GM21515 (cell line): ENCODE measurements around the gene CIB4.

Experiments used
- ATAC-seq: cut with Tn5 transposase; IDR thresholded peaks from one replicate; pipeline ENCODE4 v1.9.1; 2021; ENCODE audit not compliant: unreplicated experiment

CIB4 gene

GRCh38 chr2:26623541-26624495 lies 17.3 kb downstream of the CIB4 start:
- ATAC-seq, result no peak

DNA sequence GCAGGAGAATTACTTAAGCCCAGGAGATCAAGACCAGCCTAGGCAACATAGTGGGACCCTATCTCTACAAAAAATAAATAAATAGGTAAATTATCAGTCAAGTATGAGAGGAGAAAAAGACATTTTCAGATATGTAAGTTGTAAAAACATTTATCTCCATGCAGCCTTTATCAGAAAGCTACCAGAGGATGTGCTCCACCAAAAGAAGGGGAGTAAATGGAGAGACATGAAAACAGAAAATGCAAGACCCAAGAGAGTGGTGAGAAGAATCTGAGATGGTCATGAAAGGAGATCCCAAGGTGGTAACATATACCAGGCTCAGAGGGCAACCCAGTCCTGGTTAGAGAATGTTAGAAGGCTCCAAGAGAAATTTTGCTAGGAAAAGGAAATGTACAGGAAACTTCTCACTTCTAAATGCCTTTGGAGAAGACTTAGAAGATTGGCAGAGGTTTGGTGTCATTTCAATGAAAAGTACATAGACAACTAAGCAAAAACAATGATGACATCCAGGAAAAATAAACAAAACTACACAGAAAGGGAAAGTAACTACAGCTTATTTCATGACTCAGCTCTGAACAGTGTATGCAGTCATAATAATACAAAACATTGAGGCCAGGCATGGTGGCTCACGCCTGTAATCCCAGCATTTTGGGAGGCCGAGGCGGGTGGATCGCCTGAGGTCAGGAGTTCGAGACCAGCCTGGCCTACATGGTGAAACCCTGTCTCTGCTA lies 19.5 kb downstream of the CIB4 start:
- no peak for ATAC-seq

- no peak for ATAC-seq
These were observed 21.0 kb downstream of the CIB4 start for GRCh38 chr2:26620031-26620605.

- no peak for ATAC-seq
These were observed 21.6 kb downstream of the CIB4 start for GRCh38 chr2:26619521-26619951.

DNA sequence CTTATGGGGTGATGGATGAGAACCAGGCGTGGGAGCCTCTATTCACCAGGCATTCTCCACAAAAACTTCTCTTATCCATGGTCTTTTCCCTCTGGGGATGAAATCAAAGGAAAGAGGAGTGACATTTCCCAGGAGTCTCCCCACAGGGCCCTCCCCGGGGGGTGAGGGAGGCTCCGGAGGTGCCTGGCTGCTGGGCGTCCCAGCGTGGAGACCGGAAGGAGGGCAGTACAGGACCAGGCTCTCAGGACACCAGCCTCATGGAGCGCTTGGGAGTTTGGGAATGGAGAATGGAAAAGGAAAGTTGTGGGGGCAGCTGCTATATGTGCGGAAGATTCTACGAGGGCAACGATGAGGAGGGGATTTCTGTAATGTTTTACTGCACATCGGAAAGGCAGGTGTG lies 22.1 kb downstream of the CIB4 start:
- ATAC-seq, result no peak

GRCh38 chr2:26618611-26619010 lies 22.6 kb downstream of the CIB4 start:
- ATAC-seq, result no peak

DNA sequence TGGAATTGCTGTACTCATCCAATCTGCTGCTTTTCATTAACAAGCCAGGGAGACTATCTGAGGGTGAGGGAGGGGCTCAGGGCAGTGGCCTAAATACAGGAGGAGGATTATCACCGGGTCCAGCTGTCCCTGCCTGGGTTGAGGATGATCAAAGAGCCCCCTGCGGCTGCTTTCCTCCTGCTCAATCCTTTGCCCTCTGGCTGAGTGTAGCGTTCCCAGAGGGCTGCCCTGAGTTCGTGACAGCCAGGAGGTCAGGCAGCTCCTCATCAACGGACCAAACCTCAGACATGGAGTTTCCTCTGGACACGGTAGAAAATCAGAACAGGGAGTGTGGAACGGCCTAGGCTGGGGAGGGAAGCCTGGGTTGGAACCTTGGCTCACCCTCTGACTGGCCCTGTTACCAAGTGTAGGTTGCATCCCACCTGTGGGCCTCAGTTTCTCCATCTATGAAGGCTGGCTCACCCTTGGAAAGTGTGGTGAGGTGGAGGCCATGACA lies 23.5 kb downstream of the CIB4 start:
- no peak for ATAC-seq

- no peak for ATAC-seq
These were observed 24.2 kb downstream of the CIB4 start for GRCh38 chr2:26616706-26617587.

DNA sequence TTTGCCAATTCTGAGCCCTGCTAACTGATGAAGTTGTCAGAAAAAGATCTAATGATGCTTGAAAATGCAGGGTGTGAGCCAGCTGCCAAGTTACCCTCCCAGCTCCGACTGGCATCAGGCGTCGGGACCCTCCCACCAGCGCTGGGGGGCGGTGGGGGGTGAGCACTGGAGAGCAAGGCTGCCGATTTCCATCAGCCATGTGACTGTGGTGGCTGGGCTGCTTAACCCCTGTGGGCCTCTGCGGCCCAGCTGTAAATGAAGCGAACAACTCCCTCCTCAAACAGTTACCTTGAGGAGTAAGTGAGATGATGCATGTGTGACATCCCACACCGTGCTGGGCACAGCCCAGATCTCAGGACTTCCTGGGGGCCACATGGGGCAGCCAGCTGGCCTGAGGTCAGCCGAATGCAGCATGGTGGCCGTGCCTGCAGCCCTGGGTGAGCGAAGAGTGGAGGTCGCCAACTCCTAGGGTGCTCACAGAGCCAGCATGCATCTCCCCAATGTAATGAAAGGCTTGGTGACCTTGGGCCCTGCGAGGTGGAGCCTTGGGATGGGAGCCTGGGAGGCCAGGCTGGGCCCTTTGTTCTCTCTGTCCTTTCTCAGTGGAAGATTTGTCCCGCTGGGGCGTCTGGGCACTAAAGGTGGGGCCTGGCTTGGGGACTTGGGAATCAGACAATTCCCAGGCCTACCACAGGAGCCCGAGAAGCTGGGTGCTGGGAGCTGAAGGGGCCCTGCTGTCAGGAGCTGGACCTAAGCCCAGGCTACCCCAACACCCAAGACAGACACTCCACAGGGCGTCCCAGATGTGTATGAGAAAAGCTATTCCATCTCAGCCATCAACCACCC lies 25.1 kb downstream of the CIB4 start:
- ATAC-seq, result no peak

- ATAC-seq, result no peak
These were observed 25.8 kb downstream of the CIB4 start for GRCh38 chr2:26615336-26615859.

- no peak for ATAC-seq
These were observed 26.7 kb downstream of the CIB4 start for GRCh38 chr2:26614216-26615138.

DNA sequence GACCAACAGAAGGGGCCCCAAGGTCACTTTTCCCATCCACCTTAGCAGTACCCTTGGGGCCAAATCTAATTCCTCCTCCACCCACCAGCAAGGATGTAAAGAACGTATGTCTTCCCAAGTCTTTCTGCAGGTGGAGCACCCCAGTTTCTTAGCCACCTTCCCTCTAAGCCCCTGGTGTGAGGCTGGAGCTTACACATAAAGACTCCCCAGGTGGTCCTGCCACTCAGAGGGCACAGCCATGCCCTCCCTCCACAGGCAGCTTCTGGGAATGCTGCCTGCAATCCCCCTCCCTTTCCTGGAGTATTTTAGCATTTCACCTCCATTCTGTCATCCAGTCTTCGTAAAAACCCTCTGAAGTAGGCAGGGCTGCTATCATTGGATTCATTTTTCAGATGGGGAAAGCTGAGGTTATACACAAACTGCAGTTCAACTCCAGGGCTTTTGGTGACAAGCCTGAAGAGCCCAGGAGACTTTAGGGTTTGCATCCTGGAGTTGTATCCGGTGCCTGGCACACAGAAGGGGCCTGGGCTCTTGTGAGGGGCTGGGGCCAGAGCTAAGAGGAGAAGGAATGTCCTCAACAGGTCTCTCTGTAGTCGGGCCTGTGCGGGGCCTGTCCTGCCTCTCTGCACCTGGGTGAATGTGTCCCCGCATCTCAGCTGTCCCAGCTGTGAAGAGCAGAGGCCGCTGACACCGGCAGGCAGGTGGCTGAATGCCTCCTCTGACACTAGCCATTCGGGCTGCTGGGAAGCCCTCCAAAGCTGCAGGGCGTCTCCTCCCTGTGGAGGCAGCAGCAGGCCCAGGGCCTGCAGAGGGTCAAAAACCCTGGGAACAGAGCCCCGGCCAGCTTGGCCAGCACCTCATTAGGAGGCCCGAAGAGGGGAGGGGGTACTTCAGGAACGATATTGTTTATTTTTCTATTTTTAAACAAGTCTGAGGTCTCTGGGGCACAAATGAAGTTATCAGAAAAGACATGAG lies 27.6 kb downstream of the CIB4 start:
- no peak for ATAC-seq

DNA sequence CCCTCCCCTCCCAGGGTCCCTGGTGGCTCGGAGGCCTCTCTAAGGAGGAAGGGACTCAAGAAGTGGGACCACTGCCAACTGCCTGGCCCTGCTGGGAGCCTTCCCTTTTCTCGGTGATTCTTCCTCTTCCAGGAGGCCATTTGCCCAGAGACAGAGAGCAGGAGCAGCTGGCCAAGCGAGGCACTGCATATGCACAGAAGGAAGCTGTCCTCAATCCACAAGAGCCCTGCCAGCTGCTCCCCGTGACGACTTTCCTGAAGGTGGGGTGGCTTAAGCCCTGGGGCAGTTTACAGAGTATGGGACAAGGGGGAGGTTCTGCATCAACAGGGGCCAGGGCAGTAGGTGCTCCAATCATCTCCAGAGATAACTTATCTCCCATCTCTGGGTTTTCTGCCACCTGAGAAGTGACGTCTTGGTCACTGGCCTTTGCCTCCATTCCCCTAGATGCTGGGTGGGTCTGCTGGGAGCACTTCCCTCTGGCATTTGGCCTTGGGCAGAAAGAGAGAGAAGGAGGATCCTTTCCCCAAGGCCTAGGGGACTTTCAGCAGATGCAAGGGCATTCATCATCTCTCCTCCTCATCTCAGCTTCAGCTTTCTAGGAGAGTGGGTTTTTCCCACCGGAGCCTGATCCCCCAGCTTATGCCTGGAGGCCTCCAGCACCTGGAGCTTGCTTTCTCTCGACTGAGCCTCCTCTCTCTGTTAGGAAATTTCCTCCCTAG lies 28.5 kb downstream of the CIB4 start:
- ATAC-seq, result no peak

DNA sequence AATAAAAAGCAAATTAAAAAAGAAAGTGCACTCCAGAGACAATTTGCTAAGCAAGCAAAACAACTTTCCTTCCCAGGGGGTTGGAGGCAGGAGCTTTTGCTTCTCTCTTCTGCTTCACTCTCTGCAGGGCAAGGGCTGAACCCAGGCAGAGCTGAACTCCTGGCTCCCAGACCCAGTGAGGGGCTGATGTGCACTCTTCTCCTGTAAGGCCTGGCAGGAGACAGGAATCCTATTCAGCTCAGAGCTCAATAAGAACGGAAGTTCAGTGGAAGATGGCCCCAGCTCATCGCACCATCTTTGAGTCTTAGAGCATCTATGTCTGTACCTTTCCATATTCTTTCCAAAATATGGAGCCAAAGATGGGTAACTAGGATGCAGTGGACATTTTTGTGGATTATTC lies 29.1 kb downstream of the CIB4 start:
- no peak for ATAC-seq

DNA sequence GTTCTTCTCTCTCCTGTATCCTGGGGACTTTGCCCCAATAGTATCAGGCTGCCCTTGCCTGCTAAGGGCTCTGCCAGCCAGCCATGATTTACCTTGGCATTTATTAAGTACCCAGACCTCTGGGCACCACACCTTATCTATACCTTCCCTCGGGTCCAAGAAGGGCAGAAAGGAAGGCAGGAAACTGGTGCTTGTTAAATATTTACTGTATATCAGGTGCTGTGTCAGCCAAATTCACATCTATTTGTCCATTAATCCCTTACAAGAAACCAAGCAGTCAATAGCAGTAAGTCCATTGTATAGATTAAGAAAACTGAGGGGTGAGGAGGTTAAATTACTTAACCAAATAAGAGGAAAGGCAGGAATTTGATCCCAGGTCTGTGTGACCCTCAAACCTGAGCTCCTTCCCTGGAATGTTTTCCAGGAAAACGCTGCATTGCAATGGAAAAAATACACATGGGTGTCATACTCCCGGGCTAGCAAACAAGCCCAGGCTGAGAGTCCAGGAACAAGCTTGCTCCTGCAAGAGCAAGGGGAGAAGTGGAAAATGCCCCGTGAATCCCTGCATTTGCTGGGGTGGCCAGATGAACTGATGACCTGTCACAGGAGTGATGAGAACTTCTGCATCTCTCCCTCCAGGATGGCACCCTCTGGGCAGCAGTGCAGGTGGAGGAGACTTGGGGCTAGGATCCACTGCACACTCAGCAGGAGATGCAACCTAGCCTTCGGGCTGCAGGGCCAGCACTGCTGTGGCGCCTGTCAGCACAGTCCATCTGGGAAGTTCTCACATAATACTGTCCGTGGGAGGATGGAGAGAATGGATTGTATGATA lies 30.4 kb downstream of the CIB4 start:
- no peak for ATAC-seq

DNA sequence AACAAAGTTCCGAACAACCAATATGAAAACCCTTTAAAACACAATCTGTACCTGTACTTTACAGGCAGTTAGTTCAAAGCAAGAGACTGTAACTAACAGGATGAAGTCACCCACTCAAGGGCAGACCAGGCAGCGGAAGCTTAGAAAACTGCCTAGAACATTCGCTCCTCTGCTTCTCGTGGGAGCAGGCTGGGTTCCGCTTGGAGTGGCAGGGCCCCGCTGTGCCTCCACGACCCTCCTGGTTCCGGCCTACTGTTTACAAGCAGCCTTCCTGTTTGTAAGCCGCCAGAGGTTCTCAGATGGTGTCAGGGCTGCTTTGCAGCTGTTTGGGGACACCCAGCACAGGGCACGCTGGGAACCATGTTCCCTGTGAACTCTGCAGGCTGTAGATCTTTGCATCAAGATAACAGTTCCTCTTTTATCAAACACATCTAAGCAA lies 31.3 kb downstream of the CIB4 start:
- no peak for ATAC-seq
